C4-2B (cell line): ENCODE results near the gene TTC16.

Experiments
- CTCF ChIP-seq: fragments of 450-650 bp; conservative IDR thresholded peaks from 2 replicates; pipeline ENCODE4 v1.5.1; 2017; ENCODE audit warnings: mild to moderate bottlenecking
- ZFX ChIP-seq: fragments of 450-650 bp; IDR thresholded peaks from 2 replicates; pipeline ENCODE4 v1.6.1; 2017

- no peak for TF ChIP-seq CTCF
- no peak for TF ChIP-seq ZFX
Measured at GRCh38 chr9:127767410-127767809, 51.5 kb downstream of the TTC16 start.
